HL-60 (cell line): Measurements from ENCODE around the gene C1orf21.

Source experiments
- DNase-seq, 2 experiments: peaks; one replicate each; pipeline ENCODE4 v3.0.0-alpha.2; 2010 to 2020; ENCODE audit warnings: low read depth in 1 of 2, low spot score in 1 of 2
- H3K27ac ChIP-seq: fragments of 250-450 bp; sonication (Bioruptor Pico); replicated peaks from 2 replicates; pipeline ENCODE4 v1.5.1; 2020; ENCODE audit warnings: mild to moderate bottlenecking, moderate library complexity
- H3K27me3 ChIP-seq: fragments of 250-450 bp; sonication (Bioruptor Pico); 2 replicates; pipeline ENCODE4 v1.5.1; 2021; ENCODE audit warnings: mild to moderate bottlenecking, moderate library complexity; ENCODE audit not compliant: insufficient read depth, poor library complexity, severe bottlenecking
- H3K4me3 ChIP-seq: replicated peaks from 2 replicates; pipeline ENCODE4 v1.5.1; 2011; ENCODE audit warnings: mild to moderate bottlenecking, control low read depth, low read length; ENCODE audit not compliant: insufficient read depth
- GABPA ChIP-seq: IDR thresholded peaks from 2 replicates; pipeline ENCODE4 v1.6.1; 2012; ENCODE audit warnings: low read depth
- POLR2AphosphoS5 ChIP-seq: IDR thresholded peaks from 2 replicates; pipeline ENCODE4 v1.6.1; 2012; ENCODE audit warnings: low read depth
- SPI1 ChIP-seq: IDR thresholded peaks from 2 replicates; pipeline ENCODE4 v1.6.1; 2012; ENCODE audit warnings: low read depth, mild to moderate bottlenecking, borderline replicate concordance
- TF ChIP-seq, protein P1 (sequence below): IDR thresholded peaks from 2 replicates; pipeline ENCODE4 v1.6.1; 2012; ENCODE audit warnings: low read depth; ENCODE audit not compliant: insufficient replicate concordance
- TF ChIP-seq, protein P2 (sequence below): IDR thresholded peaks from one replicate; pipeline ENCODE4 v1.5.1; 2011; ENCODE audit warnings: low read length, control low read depth, inconsistent platforms; ENCODE audit not compliant: insufficient read depth

C1orf21 gene

DNA sequence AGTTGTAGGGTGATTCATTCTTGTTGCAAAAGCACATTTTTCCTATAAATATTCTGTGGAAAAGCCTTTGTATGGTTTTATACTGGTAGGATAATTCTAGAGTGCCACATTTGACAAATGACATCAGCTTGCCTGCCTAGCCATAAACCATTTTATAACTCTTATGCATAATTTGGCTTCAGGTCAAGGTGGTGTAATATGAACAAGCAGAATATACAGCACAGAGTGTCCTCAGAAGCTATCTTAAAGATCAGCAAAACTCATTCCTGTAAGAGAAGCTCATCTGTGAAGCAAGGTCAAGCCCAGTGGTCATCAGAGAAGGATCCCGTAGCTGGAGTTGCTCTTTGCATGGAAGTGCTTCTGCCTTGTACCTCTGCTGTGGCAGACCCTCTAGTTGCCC is 24.0 kb upstream of the C1orf21 start:
- no peaks in the 10 kb centered on the region for H3K27me3 ChIP-seq
- no peak overlapping the region for H3K4me3 ChIP-seq
- no peak for DNase-seq
- no peak overlapping the region for H3K27ac ChIP-seq
- TF ChIP-seq POLR2AphosphoS5 = no peak

DNA sequence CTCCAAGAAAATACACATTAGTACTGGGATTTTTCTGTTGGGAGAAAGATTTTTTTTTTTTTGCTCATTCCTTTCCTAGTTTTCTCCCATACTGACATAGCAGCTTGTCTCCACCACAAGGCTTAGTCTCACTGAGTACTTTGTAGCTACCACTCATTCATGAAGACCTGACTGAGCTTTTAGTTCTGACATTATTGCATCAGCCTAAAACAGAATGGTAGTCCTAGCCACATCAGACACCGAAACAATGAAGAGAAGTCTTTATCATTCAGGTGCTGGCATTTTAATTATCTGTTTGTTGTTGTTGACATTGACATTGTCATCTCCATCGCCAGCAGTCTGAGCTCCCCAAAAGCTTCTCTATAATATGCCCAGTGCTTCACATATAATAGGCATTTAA is 21.1 kb upstream of the C1orf21 start:
- no peak for TF ChIP-seq POLR2AphosphoS5
- no peak for TF ChIP-seq GABPA
- TF ChIP-seq, protein P1, sequence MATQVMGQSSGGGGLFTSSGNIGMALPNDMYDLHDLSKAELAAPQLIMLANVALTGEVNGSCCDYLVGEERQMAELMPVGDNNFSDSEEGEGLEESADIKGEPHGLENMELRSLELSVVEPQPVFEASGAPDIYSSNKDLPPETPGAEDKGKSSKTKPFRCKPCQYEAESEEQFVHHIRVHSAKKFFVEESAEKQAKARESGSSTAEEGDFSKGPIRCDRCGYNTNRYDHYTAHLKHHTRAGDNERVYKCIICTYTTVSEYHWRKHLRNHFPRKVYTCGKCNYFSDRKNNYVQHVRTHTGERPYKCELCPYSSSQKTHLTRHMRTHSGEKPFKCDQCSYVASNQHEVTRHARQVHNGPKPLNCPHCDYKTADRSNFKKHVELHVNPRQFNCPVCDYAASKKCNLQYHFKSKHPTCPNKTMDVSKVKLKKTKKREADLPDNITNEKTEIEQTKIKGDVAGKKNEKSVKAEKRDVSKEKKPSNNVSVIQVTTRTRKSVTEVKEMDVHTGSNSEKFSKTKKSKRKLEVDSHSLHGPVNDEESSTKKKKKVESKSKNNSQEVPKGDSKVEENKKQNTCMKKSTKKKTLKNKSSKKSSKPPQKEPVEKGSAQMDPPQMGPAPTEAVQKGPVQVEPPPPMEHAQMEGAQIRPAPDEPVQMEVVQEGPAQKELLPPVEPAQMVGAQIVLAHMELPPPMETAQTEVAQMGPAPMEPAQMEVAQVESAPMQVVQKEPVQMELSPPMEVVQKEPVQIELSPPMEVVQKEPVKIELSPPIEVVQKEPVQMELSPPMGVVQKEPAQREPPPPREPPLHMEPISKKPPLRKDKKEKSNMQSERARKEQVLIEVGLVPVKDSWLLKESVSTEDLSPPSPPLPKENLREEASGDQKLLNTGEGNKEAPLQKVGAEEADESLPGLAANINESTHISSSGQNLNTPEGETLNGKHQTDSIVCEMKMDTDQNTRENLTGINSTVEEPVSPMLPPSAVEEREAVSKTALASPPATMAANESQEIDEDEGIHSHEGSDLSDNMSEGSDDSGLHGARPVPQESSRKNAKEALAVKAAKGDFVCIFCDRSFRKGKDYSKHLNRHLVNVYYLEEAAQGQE = no peak
- TF ChIP-seq, protein P2, sequence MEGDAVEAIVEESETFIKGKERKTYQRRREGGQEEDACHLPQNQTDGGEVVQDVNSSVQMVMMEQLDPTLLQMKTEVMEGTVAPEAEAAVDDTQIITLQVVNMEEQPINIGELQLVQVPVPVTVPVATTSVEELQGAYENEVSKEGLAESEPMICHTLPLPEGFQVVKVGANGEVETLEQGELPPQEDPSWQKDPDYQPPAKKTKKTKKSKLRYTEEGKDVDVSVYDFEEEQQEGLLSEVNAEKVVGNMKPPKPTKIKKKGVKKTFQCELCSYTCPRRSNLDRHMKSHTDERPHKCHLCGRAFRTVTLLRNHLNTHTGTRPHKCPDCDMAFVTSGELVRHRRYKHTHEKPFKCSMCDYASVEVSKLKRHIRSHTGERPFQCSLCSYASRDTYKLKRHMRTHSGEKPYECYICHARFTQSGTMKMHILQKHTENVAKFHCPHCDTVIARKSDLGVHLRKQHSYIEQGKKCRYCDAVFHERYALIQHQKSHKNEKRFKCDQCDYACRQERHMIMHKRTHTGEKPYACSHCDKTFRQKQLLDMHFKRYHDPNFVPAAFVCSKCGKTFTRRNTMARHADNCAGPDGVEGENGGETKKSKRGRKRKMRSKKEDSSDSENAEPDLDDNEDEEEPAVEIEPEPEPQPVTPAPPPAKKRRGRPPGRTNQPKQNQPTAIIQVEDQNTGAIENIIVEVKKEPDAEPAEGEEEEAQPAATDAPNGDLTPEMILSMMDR = no peak
- no peak for TF ChIP-seq SPI1
- Histone ChIP-seq H3K4me3 (no peak overlapping the region), H3K27ac (no peak overlapping the region), H3K27me3 (no peaks in the 10 kb centered on the region)
- no peak for DNase-seq

DNA sequence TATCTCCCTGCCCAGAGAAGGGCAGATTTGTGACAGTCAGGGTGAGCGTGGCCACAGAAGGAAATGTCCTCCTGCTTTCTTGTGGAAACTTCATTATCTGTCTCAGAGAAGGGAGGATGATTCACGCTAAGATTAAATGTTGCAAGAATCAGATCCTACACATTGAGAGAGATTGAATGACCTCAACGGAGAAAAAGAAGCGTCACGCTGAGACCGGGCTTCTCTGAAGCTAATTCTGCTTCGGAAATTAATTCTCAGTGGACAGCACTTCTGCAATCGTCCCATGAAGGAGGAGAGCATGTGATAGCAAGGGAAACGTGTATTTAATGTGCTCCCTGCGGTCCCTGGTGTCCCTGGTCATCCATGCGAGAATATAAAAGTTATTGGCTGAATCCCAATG is 19.8 kb upstream of the C1orf21 start:
- H3K4me3 ChIP-seq = no peak overlapping the region
- no peak for DNase-seq
- TF ChIP-seq POLR2AphosphoS5 (no peak), GABPA (no peak), SPI1 (no peak)
- TF ChIP-seq, protein P2 = no peak
- TF ChIP-seq, protein P1 = no peak
- H3K27ac ChIP-seq = no peak overlapping the region
- H3K27me3 ChIP-seq = no peaks in the 10 kb centered on the region

DNA sequence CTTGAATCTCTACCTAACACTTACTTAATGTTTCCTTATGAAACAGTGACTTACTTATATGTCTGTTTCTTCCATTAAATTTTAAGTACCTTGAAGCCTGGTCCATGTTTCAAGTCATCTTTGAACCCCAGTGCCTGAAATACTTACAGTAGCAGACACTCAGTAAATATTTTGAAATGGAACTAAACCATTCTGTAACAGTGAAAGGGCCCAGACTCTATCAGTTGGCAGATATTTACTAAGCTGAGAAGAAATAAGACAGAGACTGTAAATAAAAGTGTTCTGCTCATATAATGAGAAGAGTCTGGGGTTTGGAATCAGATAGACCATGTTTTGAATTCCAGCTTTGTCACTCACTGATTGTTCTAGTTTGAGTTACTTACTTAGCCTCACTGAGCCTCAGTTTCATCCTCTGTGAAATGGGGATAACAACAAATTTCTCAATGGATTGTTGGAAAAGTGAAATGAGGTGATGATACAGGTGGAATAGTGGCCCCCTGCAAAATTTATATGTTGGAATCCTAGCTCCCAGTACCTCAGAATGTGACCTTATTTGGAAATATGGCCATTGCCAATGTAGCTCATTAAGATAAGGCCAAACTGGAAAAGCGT is 19.3 kb upstream of the C1orf21 start:
- DNase-seq = no peak

More for the DNA sequence above, 19.3 kb upstream of the C1orf21 start:
- Histone ChIP-seq H3K27me3 (no peaks in the 10 kb centered on the region), H3K4me3 (no peak overlapping the region), H3K27ac (no peak overlapping the region)
- TF ChIP-seq SPI1 (no peak), POLR2AphosphoS5 (no peak)
- TF ChIP-seq, protein P1 = no peak
- TF ChIP-seq, protein P2 = no peak
